Measurements from ENCODE around the gene PLCH1.

DNA sequence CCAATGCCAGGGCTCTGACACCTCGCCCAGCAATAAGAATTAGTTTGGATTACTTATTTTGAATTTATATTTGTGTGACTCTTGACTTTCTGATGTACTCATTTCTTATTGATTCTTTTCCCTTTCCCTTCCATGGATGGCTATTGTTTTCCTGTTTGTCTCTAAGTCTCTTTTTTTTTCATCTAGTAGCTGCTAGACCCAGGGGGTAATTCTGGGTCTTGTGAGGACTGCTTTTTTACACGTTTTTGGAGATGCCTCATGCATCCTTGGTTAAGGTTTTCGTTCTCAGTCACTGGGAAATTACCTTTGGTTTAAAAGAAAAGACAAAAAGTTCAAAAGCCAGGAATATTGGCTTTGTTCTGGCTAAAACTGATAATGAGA is 381.2 kb downstream of the PLCH1 start:
- no peak for TF ChIP-seq TAF1 (CRISPR knock-in tag; IDR thresholded peaks at IDR 0.05)
- TF ChIP-seq RFX3 (CRISPR knock-in tag; IDR thresholded peaks at IDR 0.05), result no peak
- TF ChIP-seq ZNF274 (CRISPR knock-in tag; IDR thresholded peaks at IDR 0.05), result no peak
- TF ChIP-seq ZNF501 (CRISPR knock-in tag; IDR thresholded peaks at IDR 0.05), result no peak

Measured in HepG2 (cell line).